BE2C (cell line): ENCODE measurements around the gene CWC27.

Experiments
- DNase-seq: peaks from one replicate; pipeline ENCODE4 v3.0.0-alpha.2; 2020
- H3K27me3 ChIP-seq: fragments of 250-450 bp; sonication (Bioruptor Pico); 2 replicates; pipeline ENCODE4 v1.5.1; 2020; ENCODE audit warnings: mild to moderate bottlenecking
- H3K36me3 ChIP-seq: fragments of 250-450 bp; sonication (Bioruptor Pico); 2 replicates; pipeline ENCODE4 v1.5.1; 2020; ENCODE audit warnings: mild to moderate bottlenecking
- H3K4me1 ChIP-seq: fragments of 250-450 bp; sonication (Bioruptor Pico); 2 replicates; pipeline ENCODE4 v1.5.1; 2020
- H3K4me3 ChIP-seq: 2 replicates; pipeline ENCODE4 v1.5.1; 2011; ENCODE audit warnings: low read depth, low read length
- H3K9me3 ChIP-seq: fragments of 250-450 bp; sonication (Bioruptor Pico); 2 replicates; pipeline ENCODE4 v1.5.1; 2020
- TF ChIP-seq, protein P1 (sequence below): IDR thresholded peaks from 2 replicates; pipeline ENCODE4 v1.5.1; 2012; ENCODE audit warnings: mild to moderate bottlenecking, low read depth, low read length

The CWC27 gene

GRCh38 chr5:65047948-65048690 lies 279.4 kb downstream of the CWC27 start:
- TF ChIP-seq, protein P1, sequence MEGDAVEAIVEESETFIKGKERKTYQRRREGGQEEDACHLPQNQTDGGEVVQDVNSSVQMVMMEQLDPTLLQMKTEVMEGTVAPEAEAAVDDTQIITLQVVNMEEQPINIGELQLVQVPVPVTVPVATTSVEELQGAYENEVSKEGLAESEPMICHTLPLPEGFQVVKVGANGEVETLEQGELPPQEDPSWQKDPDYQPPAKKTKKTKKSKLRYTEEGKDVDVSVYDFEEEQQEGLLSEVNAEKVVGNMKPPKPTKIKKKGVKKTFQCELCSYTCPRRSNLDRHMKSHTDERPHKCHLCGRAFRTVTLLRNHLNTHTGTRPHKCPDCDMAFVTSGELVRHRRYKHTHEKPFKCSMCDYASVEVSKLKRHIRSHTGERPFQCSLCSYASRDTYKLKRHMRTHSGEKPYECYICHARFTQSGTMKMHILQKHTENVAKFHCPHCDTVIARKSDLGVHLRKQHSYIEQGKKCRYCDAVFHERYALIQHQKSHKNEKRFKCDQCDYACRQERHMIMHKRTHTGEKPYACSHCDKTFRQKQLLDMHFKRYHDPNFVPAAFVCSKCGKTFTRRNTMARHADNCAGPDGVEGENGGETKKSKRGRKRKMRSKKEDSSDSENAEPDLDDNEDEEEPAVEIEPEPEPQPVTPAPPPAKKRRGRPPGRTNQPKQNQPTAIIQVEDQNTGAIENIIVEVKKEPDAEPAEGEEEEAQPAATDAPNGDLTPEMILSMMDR, result no peak
- H3K36me3 ChIP-seq, result no peaks in the 10 kb centered on the region
- H3K4me1 ChIP-seq, result no peaks in the 10 kb centered on the region
- H3K9me3 ChIP-seq, result no peaks in the 10 kb centered on the region
- H3K4me3 ChIP-seq, result no peak overlapping the region
- H3K27me3 ChIP-seq, result no peaks in the 10 kb centered on the region
- no peak for DNase-seq

DNA sequence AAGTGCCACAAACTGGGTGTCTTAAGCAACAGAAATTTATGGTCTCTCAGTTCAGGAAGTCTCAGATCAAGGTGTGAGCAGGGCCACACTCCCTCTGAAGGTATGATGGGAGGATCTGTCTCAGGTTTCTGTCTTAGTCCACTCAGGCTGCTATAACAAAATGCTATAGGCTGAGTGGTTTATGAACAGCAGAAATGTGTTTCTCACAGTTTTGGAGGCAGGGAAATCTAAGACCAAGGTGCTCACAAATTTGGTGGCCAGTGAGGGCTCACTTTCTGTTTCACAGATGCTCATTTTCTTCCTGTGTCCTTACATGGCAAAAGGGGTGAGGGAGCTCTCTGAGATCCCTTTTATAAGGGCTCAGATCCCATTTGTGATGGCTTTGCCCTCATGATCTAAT lies 281.4 kb downstream of the CWC27 start:
- no peaks in the 10 kb centered on the region for H3K9me3 ChIP-seq
- no peaks in the 10 kb centered on the region for H3K36me3 ChIP-seq
- H3K27me3 ChIP-seq, result no peaks in the 10 kb centered on the region; the same call in 1 of the 2 replicates
- TF ChIP-seq, protein P1, result no peak
- H3K4me3 ChIP-seq, result no peak overlapping the region
- DNase-seq, result no peak
- H3K4me1 ChIP-seq, result no peaks in the 10 kb centered on the region

- no peaks in the 10 kb centered on the region for H3K9me3 ChIP-seq
- H3K36me3 ChIP-seq, result no peaks in the 10 kb centered on the region
- DNase-seq, result no peak
- TF ChIP-seq, protein P1, result no peak
- no peaks in the 10 kb centered on the region; the same call in 1 of the 2 replicates for H3K27me3 ChIP-seq
- no peaks in the 10 kb centered on the region for H3K4me1 ChIP-seq
- H3K4me3 ChIP-seq, result no peak overlapping the region
These were observed 282.2 kb downstream of the CWC27 start for GRCh38 chr5:65050826-65051498.

- Histone ChIP-seq H3K9me3 (no peaks in the 10 kb centered on the region), H3K4me3 (no peak overlapping the region), H3K27me3 (no peaks in the 10 kb centered on the region; the same call in 1 of the 2 replicates), H3K36me3 (no peaks in the 10 kb centered on the region), H3K4me1 (no peaks in the 10 kb centered on the region)
- TF ChIP-seq, protein P1, result no peak
- DNase-seq, result no peak
These were observed 287.2 kb downstream of the CWC27 start for GRCh38 chr5:65055938-65056337.

GRCh38 chr5:65059681-65060598 lies 291.2 kb downstream of the CWC27 start:
- TF ChIP-seq, protein P1, result no peak
- H3K27me3 ChIP-seq, result no peaks in the 10 kb centered on the region
- no peaks in the 10 kb centered on the region for H3K9me3 ChIP-seq
- no peaks in the 10 kb centered on the region for H3K4me1 ChIP-seq
- H3K36me3 ChIP-seq, result no peaks in the 10 kb centered on the region
- no peak for DNase-seq
- no peak overlapping the region for H3K4me3 ChIP-seq
